ENCODE results near the gene HOGA1.
"Not testable (repeated sequence)": the region's sequence is repeated elsewhere in the genome, so short reads cannot be mapped to it uniquely, and the experiment has no call there.

Gene HOGA1

DNA sequence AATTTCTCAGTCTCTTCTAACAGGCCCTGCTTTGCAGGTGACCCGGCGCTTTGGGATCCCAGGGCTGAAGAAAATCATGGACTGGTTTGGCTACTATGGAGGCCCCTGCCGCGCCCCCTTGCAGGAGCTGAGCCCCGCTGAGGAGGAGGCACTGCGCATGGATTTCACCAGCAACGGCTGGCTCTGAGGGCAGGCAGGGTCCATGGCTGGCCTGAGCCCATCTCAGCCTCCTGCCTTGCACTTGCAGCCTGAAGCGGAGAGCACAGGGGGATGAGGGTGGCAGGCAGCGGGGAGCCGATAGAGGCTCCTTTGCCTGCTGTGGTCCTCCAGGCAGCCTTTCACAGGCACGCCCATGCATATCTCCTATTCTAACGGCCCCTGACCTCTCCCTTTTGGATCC lies 27.3 kb downstream of the HOGA1 start:
- DNase-seq (ENCODE audit: low read depth) = no peak

GRCh38 chr10:97612386-97612785 lies 28.2 kb downstream of the HOGA1 start:
- no peak for DNase-seq (ENCODE audit: low read depth)

GRCh38 chr10:97618285-97618684 lies 34.1 kb downstream of the HOGA1 start:
- no peak for DNase-seq (ENCODE audit: low read depth)

DNA sequence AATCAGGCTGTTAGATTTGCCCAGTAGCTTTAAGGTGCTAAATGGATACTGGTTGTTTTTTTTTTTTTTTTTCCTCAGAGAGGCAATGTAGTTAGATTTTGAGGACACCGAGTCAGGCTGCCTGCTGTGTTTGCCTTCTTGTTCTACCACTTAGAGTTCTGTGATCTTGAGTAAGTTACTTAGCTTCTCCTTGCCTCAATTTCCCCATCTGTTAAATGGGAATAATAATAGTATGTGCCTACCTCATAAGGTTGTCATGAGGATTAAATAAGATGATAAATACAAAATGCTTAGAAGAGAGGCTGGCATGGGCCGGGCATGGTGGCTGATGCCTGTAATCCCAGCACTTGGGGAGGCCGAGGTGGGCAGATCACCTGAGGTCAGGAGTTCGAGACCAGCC lies 34.5 kb downstream of the HOGA1 start:
- DNase-seq (ENCODE audit: low read depth) = no peak

- no peak for DNase-seq (ENCODE audit: low read depth)
Observed at GRCh38 chr10:97623277-97623676, 39.1 kb downstream of the HOGA1 start.

DNA sequence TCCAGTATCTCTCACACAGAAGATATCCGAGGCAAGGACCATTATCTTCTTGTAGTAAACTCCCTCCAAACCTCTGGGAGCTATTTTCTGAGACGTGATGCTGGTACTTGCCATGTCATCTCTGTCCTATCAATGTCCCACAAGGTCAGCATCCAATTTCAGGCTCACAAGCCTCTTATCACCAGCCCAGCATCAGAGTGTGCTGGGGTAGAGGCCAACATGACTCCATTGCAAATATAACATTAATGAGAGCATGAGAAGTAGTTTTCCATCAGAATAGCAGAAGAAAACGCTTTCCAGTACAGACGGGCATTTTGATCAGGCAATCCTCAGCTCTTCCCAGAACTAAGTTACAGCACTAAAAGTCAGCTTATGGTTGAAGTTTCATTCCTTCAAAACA lies 43.5 kb downstream of the HOGA1 start:
- no peak for DNase-seq (ENCODE audit: low read depth)

GRCh38 chr10:97628228-97628627 lies 44.0 kb downstream of the HOGA1 start:
- no peak for DNase-seq (ENCODE audit: low read depth)

DNA sequence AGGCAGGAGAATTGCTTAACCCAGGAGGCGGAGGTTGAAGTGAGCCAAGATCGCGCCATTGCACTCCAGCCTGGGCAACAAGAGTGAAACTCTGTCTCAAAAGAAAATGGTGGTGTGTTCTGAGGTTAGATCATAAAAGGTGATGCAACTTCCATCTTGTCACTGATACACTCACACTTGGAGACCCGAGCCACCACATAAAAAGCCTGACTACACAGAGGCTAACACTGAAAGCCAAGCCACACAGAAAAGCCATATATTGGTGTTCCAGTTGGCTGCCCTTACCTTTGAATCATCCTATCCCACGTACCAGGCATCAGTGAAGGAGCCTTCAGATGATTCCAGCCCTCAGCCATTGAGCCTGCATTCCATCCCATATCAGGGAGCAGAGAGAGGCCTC lies 45.1 kb downstream of the HOGA1 start:
- no peak for DNase-seq (ENCODE audit: low read depth)

DNA sequence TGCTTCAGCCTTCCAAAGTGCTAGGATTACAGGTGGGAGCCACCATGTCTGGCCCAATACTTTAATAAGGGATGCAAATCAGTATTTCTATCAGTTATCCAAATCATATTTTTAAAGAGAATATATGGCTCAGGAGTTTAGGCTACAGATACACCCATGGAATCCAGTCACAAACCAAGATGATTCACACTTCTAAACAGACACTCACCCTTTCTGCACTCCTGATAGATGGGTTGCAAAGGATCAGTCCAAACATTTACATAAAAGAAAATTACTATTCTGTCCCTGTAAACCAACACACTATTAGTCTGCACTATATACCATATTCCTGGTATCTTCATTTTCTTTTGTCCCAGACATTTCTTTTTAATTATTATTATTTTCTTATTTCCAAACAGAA lies 46.9 kb downstream of the HOGA1 start:
- DNase-seq (ENCODE audit: low read depth) = no peak

- DNase-seq (ENCODE audit: low read depth) = no peak
Observed at GRCh38 chr10:97632949-97633884, 49.0 kb downstream of the HOGA1 start, which contains the start of gene MORN4. TSS of gene MORN4 (minus strand) at chr10:97633500. CDS start at chr10:97619653, 13,847 bp downstream.

GRCh38 chr10:97633921-97634320 lies 49.7 kb downstream of the HOGA1 start:
- DNase-seq (ENCODE audit: low read depth) = no peak

DNA sequence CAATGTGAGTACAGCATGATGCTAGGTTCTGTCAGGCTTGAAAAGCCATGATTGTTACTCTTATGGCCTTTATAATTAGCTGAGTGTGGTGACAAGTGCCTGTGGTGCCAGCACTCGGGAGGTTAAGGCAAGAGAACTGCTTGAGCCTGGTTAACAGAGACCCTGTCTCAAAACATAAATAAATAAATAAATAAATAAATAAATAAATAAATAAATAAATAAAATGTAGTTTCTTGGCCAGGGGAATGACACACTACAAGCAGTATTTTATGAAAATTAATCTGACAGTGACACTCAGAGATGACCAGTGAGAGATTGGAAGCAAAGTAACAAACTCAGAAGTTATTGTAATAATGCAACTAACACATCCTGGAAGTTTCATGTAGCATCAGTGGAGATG lies 51.4 kb downstream of the HOGA1 start:
- DNase-seq (ENCODE audit: low read depth) = no peak

DNA sequence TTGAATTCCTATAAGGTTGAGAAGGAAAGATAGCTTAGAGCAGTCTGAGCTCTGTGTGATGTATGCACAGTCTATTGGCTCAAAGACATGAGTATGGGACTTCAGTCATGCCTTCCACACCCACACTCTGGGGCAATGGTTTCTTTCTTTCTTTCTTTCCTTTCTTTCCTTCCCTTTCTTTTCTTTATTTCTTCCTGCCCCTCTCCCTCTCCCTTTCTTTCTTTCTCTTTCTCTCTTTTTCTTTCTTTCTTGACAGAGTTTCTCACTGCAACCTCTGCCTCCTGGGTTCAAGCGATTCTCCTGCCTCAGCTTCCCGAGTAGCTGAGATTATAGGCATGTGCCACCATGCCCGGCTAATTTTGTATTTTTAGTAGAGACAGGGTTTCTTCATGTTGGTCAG lies 54.9 kb downstream of the HOGA1 start:
- DNase-seq (ENCODE audit: low read depth) = not testable (repeated sequence)

DNA sequence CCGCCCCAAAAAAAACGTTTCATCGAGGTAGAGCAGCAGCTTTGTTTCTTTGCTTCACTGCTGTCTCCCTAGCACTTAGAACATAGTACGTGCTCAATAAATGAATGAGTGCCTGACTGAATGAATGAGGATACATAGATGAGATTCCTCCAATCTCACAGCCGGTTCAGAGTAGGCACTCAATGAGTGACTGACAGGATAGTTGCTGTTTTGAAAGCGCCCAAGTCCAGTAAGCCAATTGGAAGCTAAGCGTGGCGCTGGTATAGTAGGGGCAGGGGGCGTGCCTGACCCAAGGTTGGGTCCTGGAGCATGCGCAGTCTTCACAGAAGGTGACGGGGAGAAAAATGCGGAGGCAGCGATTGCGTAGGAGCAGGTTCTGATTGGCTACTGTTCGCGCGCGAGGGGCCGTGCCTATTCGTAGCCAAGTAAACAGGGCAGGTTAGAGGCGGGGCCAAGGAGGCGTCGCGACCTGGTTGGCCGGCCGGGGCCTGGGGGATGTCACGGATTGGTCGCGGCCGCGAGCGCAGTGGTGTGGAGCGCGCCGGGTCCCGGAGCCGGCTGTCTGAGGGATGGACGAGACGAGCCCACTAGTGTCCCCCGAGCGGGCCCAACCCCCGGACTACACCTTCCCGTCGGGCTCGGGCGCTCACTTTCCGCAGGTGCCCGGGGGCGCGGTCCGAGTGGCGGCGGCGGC lies 56.1 kb downstream of the HOGA1 start, which contains the start of gene PI4K2A:
Gene PI4K2A (plus strand): TSS at position 498 of the 694 bp plus-strand sequence. CDS start 72 bp downstream, at position 570.
- DNase-seq (ENCODE audit: low read depth) = peak; percentile 97

GRCh38 chr10:97640868-97641811 lies 57.0 kb downstream of the HOGA1 start:
- no peak for DNase-seq (ENCODE audit: low read depth)

DNA sequence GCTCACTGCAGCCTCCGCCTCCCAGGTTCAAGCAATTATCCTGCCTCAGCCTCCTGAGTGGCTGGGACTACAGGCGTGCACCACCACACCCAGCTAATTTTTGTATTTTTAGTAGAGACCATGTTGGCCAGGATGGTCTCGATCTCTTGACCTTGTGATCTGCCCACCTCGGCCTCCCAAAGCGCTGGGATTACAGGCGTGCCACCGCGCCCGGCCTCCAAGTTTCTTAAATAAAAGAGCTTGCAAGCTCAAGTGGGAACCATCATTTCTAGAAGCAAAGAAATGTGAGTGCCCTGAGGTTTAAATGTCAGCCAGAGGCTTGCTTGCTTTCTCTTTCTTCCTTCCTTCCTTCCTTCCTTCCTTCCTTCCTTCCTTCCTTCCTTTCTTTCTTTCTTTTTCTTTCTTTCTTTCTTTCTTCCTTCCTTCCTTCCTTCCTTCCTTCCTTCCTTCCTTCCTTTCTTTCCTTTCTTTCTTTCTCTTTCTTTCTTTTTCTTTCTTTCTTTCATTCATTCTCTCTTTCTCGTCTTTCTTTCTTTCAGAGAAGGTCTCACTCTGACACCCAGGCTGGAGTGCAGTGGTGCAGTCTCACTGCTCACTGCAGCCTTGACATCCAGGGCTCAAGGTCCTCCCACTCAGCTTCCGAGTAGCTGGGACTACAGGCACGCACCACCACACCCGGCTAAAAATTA lies 58.4 kb downstream of the HOGA1 start:
- DNase-seq (ENCODE audit: low read depth) = not testable (repeated sequence)

GRCh38 chr10:97643441-97643985 lies 59.3 kb downstream of the HOGA1 start:
- no peak for DNase-seq (ENCODE audit: low read depth)

- DNase-seq (ENCODE audit: low read depth) = no peak
Observed at GRCh38 chr10:97644936-97645335, 60.7 kb downstream of the HOGA1 start.

DNA sequence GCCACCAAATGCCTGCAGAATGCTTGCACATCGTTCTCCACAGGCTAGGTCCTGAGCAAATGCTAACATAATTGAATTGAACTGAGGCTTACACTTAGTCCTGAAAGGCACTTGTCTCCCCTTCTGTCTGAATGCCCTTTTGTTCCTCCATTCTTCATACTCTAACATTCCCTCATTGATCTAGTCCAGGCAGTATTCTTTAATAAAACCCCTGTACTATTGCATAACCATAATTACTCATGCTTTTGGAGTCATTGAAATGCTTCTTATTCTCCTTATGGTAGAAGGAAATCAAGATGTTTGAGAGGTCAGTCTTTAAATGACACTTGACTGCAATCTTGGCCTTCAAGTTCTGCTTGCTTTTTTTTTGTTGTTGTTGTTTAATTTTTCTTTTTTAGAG lies 63.4 kb downstream of the HOGA1 start:
- no peak for DNase-seq (ENCODE audit: low read depth)

GRCh38 chr10:97648562-97649404 lies 64.6 kb downstream of the HOGA1 start:
- peak; percentile 89 for DNase-seq (ENCODE audit: low read depth)

All from non-pigmented ciliary epithelial cell (primary cell).